IMR-90 (cell line): ENCODE measurements around the gene HCN2. TPM values are rescaled to one million over a fixed set of nuclear protein-coding genes. Genes with fewer than 3 reads are reported as not detected.

Source experiments
- ATAC-seq: fragments of 200-7000 bp; cut with Tn5 transposase; 2 replicates; pipeline ENCODE4 v1.9.1; 2020; ENCODE audit warnings: low read depth, mild to moderate bottlenecking, moderate library complexity
- BruUV-seq: library from RNA; stranded (reverse); fragments of 400-500 nt; replicated peaks from 2 replicates; lab custom pipeline; 2021; lab: Mats Ljungman, UMichigan
- CTCF ChIA-PET: fragments of 300-600 bp; formaldehyde crosslinking; extraction: SDS; loops from one replicate; lab custom pipeline; 2021; ENCODE audit warnings: antibody characterized with exemption; lab: Yijun Ruan, JAX
- POLR2A ChIA-PET: fragments of 300-600 bp; sonication (Branson Sonifier 250); formaldehyde crosslinking; loops from one replicate; lab custom pipeline; 2022; ENCODE audit warnings: antibody characterized with exemption; ENCODE audit not compliant: unreplicated experiment; lab: Charles Lee
- DNase-seq: peaks from one replicate; pipeline ENCODE4 v3.0.0; 2013
- H2AFZ ChIP-seq: replicated peaks from 2 replicates; pipeline ENCODE3; 2013; ENCODE audit warnings: low read length, mild to moderate bottlenecking; ENCODE audit not compliant: poor library complexity
- H2AK5ac ChIP-seq: 2 replicates; pipeline ENCODE4 v1.6.1; 2013; ENCODE audit warnings: low read depth, low read length, inconsistent platforms
- H2AK9ac ChIP-seq: replicated peaks from 2 replicates; pipeline ENCODE3; 2013; ENCODE audit warnings: mild to moderate bottlenecking, low read depth, low read length, moderate library complexity; ENCODE audit not compliant: poor library complexity
- H2BK120ac ChIP-seq: 2 replicates; pipeline ENCODE4 v1.6.1; 2013; ENCODE audit warnings: low read depth, low read length, inconsistent platforms
- H2BK15ac ChIP-seq: 3 replicates; pipeline ENCODE4 v1.6.1; 2013; ENCODE audit warnings: low read depth, low read length, inconsistent platforms
- H2BK20ac ChIP-seq: 2 replicates; pipeline ENCODE4 v1.6.1; 2013; ENCODE audit warnings: low read depth, mild to moderate bottlenecking, inconsistent platforms, low read length, moderate library complexity
- H2BK5ac ChIP-seq: 2 replicates; pipeline ENCODE4 v1.6.1; 2013; ENCODE audit warnings: mild to moderate bottlenecking, low read depth, low read length, inconsistent platforms; ENCODE audit not compliant: poor library complexity, severe bottlenecking
- H3K14ac ChIP-seq: replicated peaks from 2 replicates; pipeline ENCODE4 v1.6.1; 2013; ENCODE audit warnings: low read depth, low read length, inconsistent platforms
- H3K18ac ChIP-seq: 2 replicates; pipeline ENCODE4 v1.6.1; 2013; ENCODE audit warnings: low read depth, low read length, control low read depth
- H3K23ac ChIP-seq: 2 replicates; pipeline ENCODE4 v1.6.1; 2013; ENCODE audit warnings: low read depth, low read length, inconsistent platforms
- H3K27ac ChIP-seq: 2 replicates; pipeline ENCODE4 v1.5.1; 2013; ENCODE audit warnings: mild to moderate bottlenecking, control low read depth, low read length; ENCODE audit not compliant: insufficient read depth
- H3K27me3 ChIP-seq: 2 replicates; pipeline ENCODE4 v1.6.1; 2013; ENCODE audit warnings: low read length; ENCODE audit not compliant: control insufficient read depth, insufficient read depth
- H3K36me3 ChIP-seq: 2 replicates; pipeline ENCODE4 v1.6.1; 2013; ENCODE audit warnings: low read length, mixed read lengths; ENCODE audit not compliant: control insufficient read depth, insufficient read depth
- H3K4ac ChIP-seq: 2 replicates; pipeline ENCODE4 v1.6.1; 2013; ENCODE audit warnings: low read depth, low read length, inconsistent platforms
- H3K4me1 ChIP-seq: 2 replicates; pipeline ENCODE4 v1.6.1; 2013; ENCODE audit warnings: low read length, mixed read lengths; ENCODE audit not compliant: control insufficient read depth, insufficient read depth
- H3K4me2 ChIP-seq: 2 replicates; pipeline ENCODE4 v1.6.1; 2013; ENCODE audit warnings: low read depth, mild to moderate bottlenecking, control low read depth, low read length, moderate library complexity
- H3K4me3 ChIP-seq: 2 replicates; pipeline ENCODE4 v1.5.1; 2013; ENCODE audit warnings: low read depth, mild to moderate bottlenecking, control low read depth, low read length, moderate library complexity; ENCODE audit not compliant: insufficient read depth
- H3K56ac ChIP-seq: 2 replicates; pipeline ENCODE4 v1.6.1; 2013; ENCODE audit warnings: low read length, inconsistent platforms; ENCODE audit not compliant: insufficient read depth; ENCODE audit errors: extremely low read depth
- H3K79me1 ChIP-seq, 2 experiments: 2 replicates each; pipeline ENCODE4 v1.6.1; 2013; ENCODE audit warnings: low read length in 2 of 2, inconsistent platforms in 1 of 2, low read depth in 1 of 2
- H3K9ac ChIP-seq: 2 replicates; pipeline ENCODE4 v1.6.1; 2013; ENCODE audit warnings: low read depth, low read length, control low read depth
- H3K9me1 ChIP-seq: 2 replicates; pipeline ENCODE4 v1.6.1; 2013; ENCODE audit warnings: low read length, inconsistent platforms; ENCODE audit not compliant: insufficient read depth
- H3K9me3 ChIP-seq: 2 replicates; pipeline ENCODE4 v1.6.1; 2013; ENCODE audit warnings: low read length; ENCODE audit not compliant: control insufficient read depth, insufficient read depth
- H4K20me1 ChIP-seq: 2 replicates; pipeline ENCODE4 v1.6.1; 2013; ENCODE audit warnings: low read length, inconsistent platforms; ENCODE audit not compliant: insufficient read depth
- H4K5ac ChIP-seq: 2 replicates; pipeline ENCODE4 v1.6.1; 2013; ENCODE audit warnings: mild to moderate bottlenecking, low read depth, low read length, control low read depth
- H4K8ac ChIP-seq, 2 experiments: 2 replicates each; pipeline ENCODE4 v1.6.1; 2013; ENCODE audit warnings: low read depth in 2 of 2, low read length in 2 of 2, control low read depth in 1 of 2, inconsistent platforms in 1 of 2
- H4K91ac ChIP-seq: 2 replicates; pipeline ENCODE4 v1.6.1; 2013; ENCODE audit warnings: low read depth, low read length, inconsistent platforms; ENCODE audit not compliant: insufficient read depth
- BHLHE40 ChIP-seq: fragments of 150-350 bp; IDR thresholded peaks from 2 replicates; pipeline ENCODE4 v1.6.1; 2016; ENCODE audit warnings: mild to moderate bottlenecking, low read depth, low read length
- CEBPB ChIP-seq: IDR thresholded peaks from 2 replicates; pipeline ENCODE4 v1.6.1; 2012; ENCODE audit warnings: low read depth, low read length, improper control_type of control experiment
- CHD1 ChIP-seq: IDR thresholded peaks from 2 replicates; pipeline ENCODE4 v1.6.1; 2012; ENCODE audit warnings: low read depth, low read length, improper control_type of control experiment
- ELK1 ChIP-seq: fragments of 150-350 bp; IDR thresholded peaks from 2 replicates; pipeline ENCODE4 v1.6.1; 2016; ENCODE audit warnings: low read depth, mild to moderate bottlenecking, low read length, moderate library complexity, borderline replicate concordance
- FOS ChIP-seq: fragments of 150-350 bp; IDR thresholded peaks from 2 replicates; pipeline ENCODE4 v1.6.1; 2016; ENCODE audit warnings: low read depth, low read length
- MAFK ChIP-seq: IDR thresholded peaks from 2 replicates; pipeline ENCODE4 v1.6.1; 2012; ENCODE audit warnings: low read depth, low read length, improper control_type of control experiment
- MAZ ChIP-seq: IDR thresholded peaks from 2 replicates; pipeline ENCODE4 v1.6.1; 2012; ENCODE audit warnings: low read depth, mild to moderate bottlenecking, low read length, improper control_type of control experiment, moderate library complexity, borderline replicate concordance
- MXI1 ChIP-seq: IDR thresholded peaks from 2 replicates; pipeline ENCODE4 v1.6.1; 2012; ENCODE audit warnings: low read depth, mild to moderate bottlenecking, low read length, moderate library complexity, borderline replicate concordance
- NFE2L2 ChIP-seq: fragments of 150-350 bp; IDR thresholded peaks from 2 replicates; pipeline ENCODE4 v1.6.1; 2016; ENCODE audit warnings: low read depth, mild to moderate bottlenecking, low read length
- POLR2A ChIP-seq: IDR thresholded peaks from 2 replicates; pipeline ENCODE4 v1.6.1; 2012; ENCODE audit warnings: mild to moderate bottlenecking, low read depth, low read length
- RAD21 ChIP-seq: IDR thresholded peaks from 2 replicates; pipeline ENCODE4 v1.6.1; 2012; ENCODE audit warnings: low read length, improper control_type of control experiment
- RCOR1 ChIP-seq: IDR thresholded peaks from 2 replicates; pipeline ENCODE4 v1.6.1; 2012; ENCODE audit warnings: mild to moderate bottlenecking, low read length, improper control_type of control experiment; ENCODE audit not compliant: insufficient replicate concordance
- RFX5 ChIP-seq: IDR thresholded peaks from 2 replicates; pipeline ENCODE4 v1.8.0; 2012; ENCODE audit warnings: low read depth, mild to moderate bottlenecking, low read length, moderate library complexity
- SMC3 ChIP-seq: fragments of 150-350 bp; IDR thresholded peaks from 2 replicates; pipeline ENCODE4 v1.6.1; 2016; ENCODE audit warnings: low read depth, mild to moderate bottlenecking, antibody characterized with exemption, low read length, moderate library complexity
- WGBS, 2 experiments: methylation state at CpG; one replicate each; pipeline versions ENCODE4 v1.1.5 to v1.1.7; 2013; ENCODE audit warnings: missing lambda C conversion rate in 2 of 2; ENCODE audit not compliant: insufficient read length in 1 of 2; ENCODE audit errors: extremely low coverage in 2 of 2; 5-methylcytosine and 5-hydroxymethylcytosine counted together
- dilution Hi-C: fragments of 300-500 bp; cut with HindIII; formaldehyde crosslinking; loops from one replicate; pipeline ENCODE4 v1.14.3; 2018; ENCODE audit warnings: low sequenced_read_pairs; ENCODE audit not compliant: unreplicated experiment
- in situ Hi-C: fragments of 300-500 bp; cut with MboI; formaldehyde crosslinking; loops from 3 replicates; pipeline ENCODE4 v1.14.3; 2019; ENCODE audit warnings: low sequenced_read_pairs, inconsistent platforms, mixed read lengths
- intact Hi-C: fragments of 100-400 bp; cut with micrococcal nuclease; formaldehyde crosslinking; loops from 2 replicates; pipeline ENCODE4 v1.10.0; 2022
- polyA plus RNA-seq, 3 experiments: library from polyadenylated mRNA; depleted of rRNA; stranded (reverse); fragments of >200 nt; gene quantifications; 2 replicates each; pipeline ENCODE4 v1.2.3, GENCODE V29; 2012; ENCODE audit warnings: low replicate concordance in 1 of 3
- total RNA-seq: library from RNA; depleted of rRNA; stranded (reverse); fragments of >200 nt; gene quantifications from 2 replicates; pipeline ENCODE4 v1.2.3, GENCODE V29; 2012
- TF ChIP-seq, protein P1 (sequence below): fragments of 150-350 bp; IDR thresholded peaks from 2 replicates; pipeline ENCODE4 v1.6.1; 2017; ENCODE audit warnings: mild to moderate bottlenecking, antibody characterized with exemption, low read length, low read depth
- TF ChIP-seq, protein P2 (sequence below): conservative IDR thresholded peaks from 2 replicates; pipeline ENCODE4 v1.5.1; 2012; ENCODE audit warnings: mild to moderate bottlenecking, low read depth, low read length, improper control_type of control experiment

The HCN2 gene
- total and polyA plus RNA-seq, 2 of the 4 experiments (the other 2 are of a cell fraction) = 0.72 to 2.6 TPM

GRCh38 chr19:640606-641189 lies 51.0 kb downstream of the HCN2 start:
- Histone ChIP-seq H3K9ac (no peak overlapping the region), H3K4ac (no peak overlapping the region), H3K79me1 (no peaks in the 10 kb centered on the region; a peak in 1 of 4 replicates), H2AK9ac (no peak overlapping the region), H3K4me2 (no peak overlapping the region), H3K9me3 (no peaks in the 10 kb centered on the region), H3K4me1 (peaks cover 3% of the 10 kb centered on the region), H4K8ac (no peak overlapping the region), H2BK15ac (no peak overlapping the region), H3K9me1 (no peaks in the 10 kb centered on the region), H3K36me3 (peaks cover 8% of the 10 kb centered on the region), H2AK5ac (no peak overlapping the region), H3K23ac (no peak overlapping the region), H4K20me1 (no peaks in the 10 kb centered on the region; the same call in 1 of the 2 replicates), H2BK20ac (no peak overlapping the region), H2BK120ac (no peak overlapping the region), H3K56ac (no peak overlapping the region), H4K91ac (no peak overlapping the region), H4K5ac (no peak overlapping the region), H2BK5ac (no peak overlapping the region), H3K14ac (no peak overlapping the region), H3K27me3 (no peaks in the 10 kb centered on the region), H3K27ac (no peak overlapping the region), H3K4me3 (no peak overlapping the region), H3K18ac (no peak overlapping the region), H2AFZ (no peak overlapping the region)
- no TSS peak for BruUV-seq
- ATAC-seq = no peak
- in situ Hi-C loops (no loop called here), dilution Hi-C loops (no loop called here), intact Hi-C loops (no loop called here)
- CTCF ChIA-PET = no interaction called here
- WGBS, 2 experiments = 98% methylated on average over 9 of the region's 31 CpGs; no CpG with 5 or more reads in 1 of the 2 experiments
- no peak for DNase-seq
- POLR2A ChIA-PET = no interaction called here
- TF ChIP-seq CEBPB (no peak), RCOR1 (no peak), SMC3 (no peak), RFX5 (no peak), FOS (no peak), NFE2L2 (no peak), POLR2A (no peak), BHLHE40 (no peak), MAZ (no peak), CHD1 (no peak), MXI1 (no peak), ELK1 (no peak), RAD21 (no peak), MAFK (no peak)
- TF ChIP-seq, protein P1, sequence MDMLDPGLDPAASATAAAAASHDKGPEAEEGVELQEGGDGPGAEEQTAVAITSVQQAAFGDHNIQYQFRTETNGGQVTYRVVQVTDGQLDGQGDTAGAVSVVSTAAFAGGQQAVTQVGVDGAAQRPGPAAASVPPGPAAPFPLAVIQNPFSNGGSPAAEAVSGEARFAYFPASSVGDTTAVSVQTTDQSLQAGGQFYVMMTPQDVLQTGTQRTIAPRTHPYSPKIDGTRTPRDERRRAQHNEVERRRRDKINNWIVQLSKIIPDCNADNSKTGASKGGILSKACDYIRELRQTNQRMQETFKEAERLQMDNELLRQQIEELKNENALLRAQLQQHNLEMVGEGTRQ = no peak
- TF ChIP-seq, protein P2, sequence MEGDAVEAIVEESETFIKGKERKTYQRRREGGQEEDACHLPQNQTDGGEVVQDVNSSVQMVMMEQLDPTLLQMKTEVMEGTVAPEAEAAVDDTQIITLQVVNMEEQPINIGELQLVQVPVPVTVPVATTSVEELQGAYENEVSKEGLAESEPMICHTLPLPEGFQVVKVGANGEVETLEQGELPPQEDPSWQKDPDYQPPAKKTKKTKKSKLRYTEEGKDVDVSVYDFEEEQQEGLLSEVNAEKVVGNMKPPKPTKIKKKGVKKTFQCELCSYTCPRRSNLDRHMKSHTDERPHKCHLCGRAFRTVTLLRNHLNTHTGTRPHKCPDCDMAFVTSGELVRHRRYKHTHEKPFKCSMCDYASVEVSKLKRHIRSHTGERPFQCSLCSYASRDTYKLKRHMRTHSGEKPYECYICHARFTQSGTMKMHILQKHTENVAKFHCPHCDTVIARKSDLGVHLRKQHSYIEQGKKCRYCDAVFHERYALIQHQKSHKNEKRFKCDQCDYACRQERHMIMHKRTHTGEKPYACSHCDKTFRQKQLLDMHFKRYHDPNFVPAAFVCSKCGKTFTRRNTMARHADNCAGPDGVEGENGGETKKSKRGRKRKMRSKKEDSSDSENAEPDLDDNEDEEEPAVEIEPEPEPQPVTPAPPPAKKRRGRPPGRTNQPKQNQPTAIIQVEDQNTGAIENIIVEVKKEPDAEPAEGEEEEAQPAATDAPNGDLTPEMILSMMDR = no peak
